MCF 10A (cell line): Measurements from ENCODE around the gene DCP1A. TPM values are rescaled to one million over a fixed set of nuclear protein-coding genes. Genes with fewer than 3 reads are reported as not detected.
A peak's percentile ranks its signal among the peaks of the same experiment; 100 is the strongest.

Experiments used
- BruUV-seq: library from RNA; stranded (reverse); fragments of 400-500 nt; replicated peaks from 2 replicates; lab custom pipeline; 2021; lab: Mats Ljungman, UMichigan
- CTCF ChIA-PET: fragments of 300-600 bp; sonication (Branson Sonifier 250); formaldehyde crosslinking; extraction: SDS; loops from one replicate; lab custom pipeline; 2021; ENCODE audit warnings: antibody characterized with exemption, inconsistent platforms; lab: Yijun Ruan, JAX
- POLR2A ChIA-PET: fragments of 300-600, 350-650 bp; sonication (Branson Sonifier 250); formaldehyde crosslinking; extraction: SDS; loops from one replicate; lab custom pipeline; 2020; ENCODE audit warnings: antibody characterized with exemption, inconsistent platforms; lab: Yijun Ruan, JAX
- DNase-seq: peaks from one replicate; pipeline ENCODE4 v3.0.0-alpha.2; 2018; ENCODE audit not compliant: unreplicated experiment
- H3K27ac Mint-ChIP-seq: one replicate; pipeline ENCODE4 v1.8.0; 2022; ENCODE audit warnings: mild to moderate bottlenecking, low read depth, mixed read lengths; ENCODE audit not compliant: unreplicated experiment
- H3K27me3 Mint-ChIP-seq: one replicate; pipeline ENCODE4 v1.8.0; 2022; ENCODE audit warnings: mixed read lengths; ENCODE audit not compliant: insufficient read depth, unreplicated experiment
- H3K36me3 Mint-ChIP-seq: one replicate; pipeline ENCODE4 v1.8.0; 2022; ENCODE audit warnings: mild to moderate bottlenecking, moderate library complexity, mixed read lengths; ENCODE audit not compliant: insufficient read depth, unreplicated experiment
- H3K4me1 Mint-ChIP-seq: one replicate; pipeline ENCODE4 v1.8.0; 2022; ENCODE audit warnings: mixed read lengths; ENCODE audit not compliant: insufficient read depth, unreplicated experiment
- H3K4me3 Mint-ChIP-seq: one replicate; pipeline ENCODE4 v1.8.0; 2022; ENCODE audit warnings: mild to moderate bottlenecking, moderate library complexity, mixed read lengths; ENCODE audit not compliant: unreplicated experiment
- H3K9me3 Mint-ChIP-seq: one replicate; pipeline ENCODE4 v1.8.0; 2022; ENCODE audit warnings: mixed read lengths; ENCODE audit not compliant: unreplicated experiment
- intact Hi-C: fragments of 100-400 bp; cut with micrococcal nuclease; formaldehyde crosslinking; loops from 2 replicates; pipeline ENCODE4 v1.14.1; 2022
- total RNA-seq: library from RNA; stranded (reverse); gene quantifications from 2 replicates; pipeline ENCODE4 v1.2.3, GENCODE V29; 2022
- TF ChIP-seq, protein P1 (sequence below): fragments of 200-600 bp; IDR thresholded peaks from one replicate; pipeline ENCODE4 v1.8.0; 2022; ENCODE audit warnings: antibody characterized with exemption, mild to moderate bottlenecking; ENCODE audit not compliant: unreplicated experiment

Gene DCP1A
- total RNA-seq, 1 experiment from 2014 or later = 22.1 TPM

DNA sequence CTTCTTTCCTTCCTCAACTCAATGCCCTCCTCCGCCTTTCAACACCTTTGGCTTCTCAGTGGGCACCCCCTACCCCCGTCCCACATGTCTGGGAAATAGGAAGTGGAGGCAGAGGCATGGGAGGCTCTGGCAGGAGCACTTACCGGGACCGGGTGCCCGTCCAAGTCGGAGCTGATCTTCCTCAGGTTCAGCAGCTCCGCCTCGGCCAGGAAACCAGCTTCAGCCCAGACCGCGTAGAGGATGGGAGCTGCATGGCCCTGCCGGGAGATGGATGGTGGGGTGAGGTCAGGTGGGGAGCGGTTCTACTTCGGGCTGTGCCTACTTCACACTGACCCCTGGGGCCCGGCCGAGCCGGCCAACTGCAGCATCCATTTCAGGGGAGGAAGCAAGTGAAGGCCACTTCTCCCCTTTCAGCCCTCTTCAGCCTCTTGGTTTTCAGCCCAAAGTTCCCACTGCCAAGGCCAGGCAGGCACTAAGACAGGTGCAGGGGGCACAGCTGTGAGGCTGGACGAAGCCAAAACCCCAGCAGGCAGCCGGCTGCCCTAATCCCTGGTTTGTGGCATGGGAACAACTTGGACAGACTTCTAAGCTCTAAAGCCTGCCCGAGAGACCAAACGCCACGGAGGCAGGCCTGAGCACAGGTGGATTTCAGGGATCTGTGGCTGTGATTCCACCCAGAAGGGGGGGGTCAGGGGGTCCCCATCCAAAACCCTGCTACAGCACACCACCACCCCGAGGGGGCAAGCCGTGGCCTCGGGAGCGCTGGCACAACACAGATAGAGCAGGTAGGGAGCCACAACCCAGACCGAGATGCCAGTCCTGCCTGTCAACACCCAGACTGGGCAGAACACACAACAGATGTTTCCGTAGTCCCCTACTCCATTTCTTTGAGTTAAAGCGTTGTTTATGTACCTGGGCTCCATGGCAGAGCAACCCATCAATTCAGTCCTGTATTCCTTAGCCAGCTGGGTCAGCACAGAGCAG, 106.1 kb downstream of the DCP1A start:
- TF ChIP-seq, protein P1, sequence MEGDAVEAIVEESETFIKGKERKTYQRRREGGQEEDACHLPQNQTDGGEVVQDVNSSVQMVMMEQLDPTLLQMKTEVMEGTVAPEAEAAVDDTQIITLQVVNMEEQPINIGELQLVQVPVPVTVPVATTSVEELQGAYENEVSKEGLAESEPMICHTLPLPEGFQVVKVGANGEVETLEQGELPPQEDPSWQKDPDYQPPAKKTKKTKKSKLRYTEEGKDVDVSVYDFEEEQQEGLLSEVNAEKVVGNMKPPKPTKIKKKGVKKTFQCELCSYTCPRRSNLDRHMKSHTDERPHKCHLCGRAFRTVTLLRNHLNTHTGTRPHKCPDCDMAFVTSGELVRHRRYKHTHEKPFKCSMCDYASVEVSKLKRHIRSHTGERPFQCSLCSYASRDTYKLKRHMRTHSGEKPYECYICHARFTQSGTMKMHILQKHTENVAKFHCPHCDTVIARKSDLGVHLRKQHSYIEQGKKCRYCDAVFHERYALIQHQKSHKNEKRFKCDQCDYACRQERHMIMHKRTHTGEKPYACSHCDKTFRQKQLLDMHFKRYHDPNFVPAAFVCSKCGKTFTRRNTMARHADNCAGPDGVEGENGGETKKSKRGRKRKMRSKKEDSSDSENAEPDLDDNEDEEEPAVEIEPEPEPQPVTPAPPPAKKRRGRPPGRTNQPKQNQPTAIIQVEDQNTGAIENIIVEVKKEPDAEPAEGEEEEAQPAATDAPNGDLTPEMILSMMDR = no peak
- ChIA-PET CTCF (interaction anchor here (0.7 to 0.9 kb wide), 2 partner anchors 10 to 23 kb away, joined by 3 read pairs; no protein-coding TSS in a partner anchor), POLR2A (interaction anchor here (1.0 kb wide), 1 partner anchor 21 kb away, joined by 3 read pairs; no protein-coding TSS in a partner anchor)
- H3K4me3 Mint-ChIP-seq = no peak overlapping the region
- peaks cover 57% of the 10 kb centered on the region for H3K36me3 Mint-ChIP-seq
- no peaks in the 10 kb centered on the region for H3K27me3 Mint-ChIP-seq
- BruUV-seq = no TSS peak
- H3K9me3 Mint-ChIP-seq = no peaks in the 10 kb centered on the region
- intact Hi-C loops = no loop called here
- H3K27ac Mint-ChIP-seq = peak overlapping the region; percentile 67
- peaks cover 30% of the 10 kb centered on the region for H3K4me1 Mint-ChIP-seq
- DNase-seq = no peak

DNA sequence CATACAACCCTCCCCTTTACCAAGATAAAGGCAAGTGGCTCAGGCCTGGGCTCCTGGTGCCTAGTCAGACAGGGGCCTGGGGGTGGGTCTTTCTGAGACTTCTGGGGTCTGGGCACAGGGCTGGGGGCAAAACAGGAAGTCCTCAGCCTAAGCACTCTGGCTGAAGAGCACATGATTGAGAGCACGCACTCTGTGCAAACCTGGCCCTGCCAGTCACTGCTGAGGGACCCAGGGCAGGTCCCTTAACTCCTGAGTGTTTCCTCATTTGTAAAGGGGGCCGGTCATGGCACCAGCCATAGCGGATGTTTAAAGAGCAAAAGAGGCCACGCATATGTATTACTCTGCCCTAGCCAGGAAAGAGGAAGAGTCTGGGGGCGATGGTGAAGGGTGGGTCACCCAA, 107.5 kb downstream of the DCP1A start:
- no peak overlapping the region for H3K4me3 Mint-ChIP-seq
- TF ChIP-seq, protein P1 = no peak
- peak overlapping the region; percentile 63 for H3K27ac Mint-ChIP-seq
- no peaks in the 10 kb centered on the region for H3K9me3 Mint-ChIP-seq
- H3K4me1 Mint-ChIP-seq = peaks cover 35% of the 10 kb centered on the region
- peaks cover 63% of the 10 kb centered on the region for H3K36me3 Mint-ChIP-seq
- BruUV-seq = no TSS peak
- ChIA-PET POLR2A (interaction anchor here (0.7 to 4.7 kb wide), 3 partner anchors 11 to 22 kb away, joined by 3 to 42 read pairs (median 3); partner anchors contain the start of gene TKT), CTCF (interaction anchor here (1.1 kb wide), 2 partner anchors 31 to 32 kb away, joined by 3 to 5 read pairs; no protein-coding TSS in a partner anchor)
- DNase-seq = no peak
- intact Hi-C loops = loop anchor here (2.0 kb wide), 2 partner anchors 15 to 31 kb away; no protein-coding TSS in a partner anchor
- no peaks in the 10 kb centered on the region for H3K27me3 Mint-ChIP-seq

DNA sequence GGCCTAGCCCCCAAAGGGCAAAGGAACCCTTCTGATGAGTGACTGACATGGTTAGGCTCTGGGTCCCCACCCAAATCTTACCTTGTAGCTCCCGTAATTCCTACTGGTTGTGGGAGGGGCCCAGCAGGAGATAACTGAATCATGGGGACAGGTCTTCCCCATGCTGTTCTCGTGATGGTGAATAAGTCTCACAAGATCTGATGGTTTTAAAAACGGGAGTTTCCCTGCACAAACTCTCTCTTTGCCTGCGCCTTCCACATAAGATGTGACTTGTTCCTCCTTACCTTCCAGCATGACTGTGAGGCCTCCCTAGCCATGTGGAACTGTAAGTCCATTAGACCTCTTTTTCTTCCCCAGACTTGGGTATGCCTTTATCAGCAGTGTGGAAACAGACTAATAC, 108.5 kb downstream of the DCP1A start:
- H3K36me3 Mint-ChIP-seq = peaks cover 73% of the 10 kb centered on the region
- TSS peak; percentile 35 for BruUV-seq
- H3K4me3 Mint-ChIP-seq = peak overlapping the region; percentile 28
- CTCF ChIA-PET = interaction anchor here (0.6 to 4.4 kb wide), 5 partner anchors 8 to 112 kb away, joined by 3 to 30 read pairs (median 3); no protein-coding TSS in a partner anchor
- TF ChIP-seq, protein P1 = no peak
- DNase-seq = no peak
- POLR2A ChIA-PET = interaction anchor here (1.0 to 4.7 kb wide), 3 partner anchors 10 to 23 kb away, joined by 5 to 42 read pairs (median 19); partner anchors contain the start of gene TKT
- peaks cover 35% of the 10 kb centered on the region for H3K4me1 Mint-ChIP-seq
- no peaks in the 10 kb centered on the region for H3K27me3 Mint-ChIP-seq
- intact Hi-C loops = loop anchor here (2.0 kb wide), 2 partner anchors 16 to 32 kb away; no protein-coding TSS in a partner anchor
- no peaks in the 10 kb centered on the region for H3K9me3 Mint-ChIP-seq
- peak overlapping the region; percentile 63 for H3K27ac Mint-ChIP-seq
